Smooth muscle cell (in vitro differentiated cells): Measurements from ENCODE around the gene TMEM198. TPM values are rescaled to one million over a fixed set of nuclear protein-coding genes. Genes with fewer than 3 reads are reported as not detected.

Experiments used
- DNase-seq: peaks from one replicate; lab custom pipeline; 2025; ENCODE audit not compliant: unreplicated experiment; lab: John Stamatoyannopoulos, UW
- H2AFZ ChIP-seq: fragments of 200-600 bp; sonication (generic); 2 replicates; pipeline ENCODE4 v1.6.0; 2016; ENCODE audit warnings: antibody characterized with exemption, low read depth, mild to moderate bottlenecking
- H3F3A ChIP-seq: fragments of 200-600 bp; sonication (generic); 2 replicates; pipeline ENCODE4 v1.6.0; 2017; ENCODE audit warnings: antibody characterized with exemption, low read depth
- H3K27ac ChIP-seq: fragments of 200-600 bp; sonication (generic); 2 replicates; pipeline ENCODE4 v1.5.1; 2016; ENCODE audit warnings: low read depth, mild to moderate bottlenecking
- H3K27me3 ChIP-seq: fragments of 200-600 bp; sonication (generic); 2 replicates; pipeline ENCODE4 v1.6.1; 2016; ENCODE audit warnings: low read depth, mild to moderate bottlenecking
- H3K36me3 ChIP-seq: fragments of 200-600 bp; sonication (generic); 2 replicates; pipeline ENCODE4 v1.5.1; 2016; ENCODE audit warnings: low read depth
- H3K4me1 ChIP-seq: fragments of 200-600 bp; sonication (generic); 2 replicates; pipeline ENCODE4 v1.5.1; 2016; ENCODE audit warnings: low read depth
- H3K4me2 ChIP-seq: fragments of 200-600 bp; sonication (generic); 2 replicates; pipeline ENCODE4 v1.6.0; 2016; ENCODE audit warnings: mild to moderate bottlenecking
- H3K4me3 ChIP-seq: fragments of 200-600 bp; sonication (generic); 2 replicates; pipeline ENCODE4 v1.5.1; 2016; ENCODE audit warnings: mild to moderate bottlenecking
- H3K79me2 ChIP-seq: fragments of 200-600 bp; sonication (generic); 2 replicates; pipeline ENCODE4 v1.6.0; 2016; ENCODE audit warnings: low read depth, mild to moderate bottlenecking
- H3K9ac ChIP-seq: fragments of 200-600 bp; sonication (generic); 2 replicates; pipeline ENCODE4 v1.6.0; 2016; ENCODE audit warnings: low read depth
- H3K9me3 ChIP-seq: fragments of 200-600 bp; sonication (generic); replicated peaks from 2 replicates; pipeline ENCODE4 v1.5.1; 2016; ENCODE audit warnings: low read depth
- H4K20me1 ChIP-seq: fragments of 200-600 bp; sonication (generic); 2 replicates; pipeline ENCODE4 v1.6.0; 2016; ENCODE audit warnings: low read depth
- CTCF ChIP-seq: fragments of 200-600 bp; sonication (generic); IDR thresholded peaks from 2 replicates; pipeline ENCODE4 v1.5.1; 2017; ENCODE audit warnings: borderline replicate concordance, mild to moderate bottlenecking, antibody characterized with exemption; ENCODE audit not compliant: insufficient read depth, poor library complexity, severe bottlenecking
- WGBS: methylation state at CpG from one replicate; pipeline ENCODE4 v1.1.7; 2016; ENCODE audit warnings: low lambda C conversion rate; 5-methylcytosine and 5-hydroxymethylcytosine counted together
- polyA plus RNA-seq: library from polyadenylated mRNA; unstranded; fragments of >200 nt; fragmentation: Nextera tagmentation; extraction: Ambion mirVana; gene quantifications from 2 replicates; pipeline ENCODE4 v1.2.1, GENCODE V29; 2016
- total RNA-seq: library from RNA; depleted of rRNA; stranded (reverse); fragments of >200 nt; gene quantifications from 2 replicates; pipeline ENCODE4 v1.2.3, GENCODE V29; 2014

The TMEM198 gene
- total and polyA plus RNA-seq, 2 experiments from 2014 or later = 3.3 to 6.9 TPM

GRCh38 chr2:219496247-219496824 is 47.5 kb upstream of the TMEM198 start:
- peaks cover 20% of the 10 kb centered on the region for H3K27me3 ChIP-seq
- DNase-seq = no peak
- 45% methylated on average over 19 of the region's 20 CpGs for WGBS
- H4K20me1 ChIP-seq = no peaks in the 10 kb centered on the region
- no peak overlapping the region for H3K27ac ChIP-seq
- peaks cover 4% of the 10 kb centered on the region for H3K79me2 ChIP-seq
- H3K9me3 ChIP-seq = no peaks in the 10 kb centered on the region
- H3K36me3 ChIP-seq = no peaks in the 10 kb centered on the region
- H3K4me2 ChIP-seq = no peak overlapping the region
- peaks cover 13% of the 10 kb centered on the region for H3K4me1 ChIP-seq
- H3K9ac ChIP-seq = no peak overlapping the region
- H3F3A ChIP-seq = no peaks in the 10 kb centered on the region
- no peak overlapping the region for H2AFZ ChIP-seq
- no peak overlapping the region for H3K4me3 ChIP-seq
- TF ChIP-seq CTCF = no peak

- no peak for DNase-seq
- Histone ChIP-seq H3K79me2 (peaks cover 4% of the 10 kb centered on the region), H3K4me2 (peak overlapping the region; percentile 89), H3K4me1 (peaks cover 13% of the 10 kb centered on the region), H2AFZ (no peak overlapping the region), H4K20me1 (no peaks in the 10 kb centered on the region), H3K4me3 (no peak overlapping the region), H3K27me3 (peaks cover 20% of the 10 kb centered on the region), H3K9ac (no peak overlapping the region), H3K36me3 (no peaks in the 10 kb centered on the region), H3F3A (no peaks in the 10 kb centered on the region), H3K9me3 (no peaks in the 10 kb centered on the region), H3K27ac (no peak overlapping the region)
- TF ChIP-seq CTCF = no peak
- 26% methylated on average over 61 of the region's 61 CpGs for WGBS
Observed at GRCh38 chr2:219496825-219497494, 46.9 kb upstream of the TMEM198 start.

- H3F3A ChIP-seq = no peaks in the 10 kb centered on the region
- H3K4me1 ChIP-seq = peaks cover 13% of the 10 kb centered on the region
- peak overlapping the region; percentile 73 for H3K27ac ChIP-seq
Observed at GRCh38 chr2:219497495-219498279, 46.1 kb upstream of the TMEM198 start.

More at GRCh38 chr2:219497495-219498279, 46.1 kb upstream of the TMEM198 start:
- Histone ChIP-seq H3K4me2 (peak overlapping the region; percentile 89), H3K36me3 (no peaks in the 10 kb centered on the region), H2AFZ (peak overlapping the region; percentile 67), H3K4me3 (peak overlapping the region; percentile 73), H3K79me2 (peaks cover 4% of the 10 kb centered on the region), H3K9me3 (no peaks in the 10 kb centered on the region), H3K27me3 (peaks cover 16% of the 10 kb centered on the region), H4K20me1 (no peaks in the 10 kb centered on the region), H3K9ac (no peak overlapping the region)
- no peak for TF ChIP-seq CTCF
- 6% methylated on average over 59 of the region's 59 CpGs for WGBS
- peak; percentile 72 for DNase-seq
